HAP-1 (cell line): ENCODE results near the gene OBP2A.

ENCODE experiments used
- DNase-seq, 2 experiments: peaks; one replicate each; pipeline ENCODE4 v3.0.0-alpha.2; 2016 to 2020; ENCODE audit warnings: low spot score in 2 of 2
- H3K27me3 ChIP-seq: fragments of 250-450 bp; sonication (Bioruptor Pico); 2 replicates; pipeline ENCODE4 v1.5.1; 2020; ENCODE audit warnings: low read depth, mild to moderate bottlenecking, moderate library complexity
- H3K36me3 ChIP-seq: fragments of 250-450 bp; sonication (Bioruptor Pico); replicated peaks from 2 replicates; pipeline ENCODE4 v1.5.1; 2020; ENCODE audit warnings: mild to moderate bottlenecking
- H3K4me1 ChIP-seq: fragments of 250-450 bp; sonication (Bioruptor Pico); 2 replicates; pipeline ENCODE4 v1.5.1; 2020; ENCODE audit warnings: mild to moderate bottlenecking
- H3K4me3 ChIP-seq: fragments of 250-450 bp; sonication (Bioruptor Pico); 2 replicates; pipeline ENCODE4 v1.5.1; 2020; ENCODE audit warnings: mild to moderate bottlenecking, moderate library complexity
- H3K9me3 ChIP-seq: fragments of 250-450 bp; sonication (Bioruptor Pico); 2 replicates; pipeline ENCODE4 v1.5.1; 2020; ENCODE audit warnings: mild to moderate bottlenecking, moderate library complexity
- in situ Hi-C: fragments of 300-500 bp; cut with MboI; formaldehyde crosslinking; loops from 3 replicates; pipeline ENCODE4 v1.14.3; 2020; ENCODE audit warnings: low sequenced_read_pairs, inconsistent platforms, mixed read lengths

OBP2A gene

GRCh38 chr9:135588886-135589595 is 43.1 kb downstream of the OBP2A start:
- DNase-seq: no peak
- H3K4me1 ChIP-seq: no peaks in the 10 kb centered on the region
- in situ Hi-C loops: no loop called here
- H3K4me3 ChIP-seq: no peak overlapping the region
- H3K9me3 ChIP-seq: no peaks in the 10 kb centered on the region
- H3K36me3 ChIP-seq: no peaks in the 10 kb centered on the region
- H3K27me3 ChIP-seq: 0 out of 2 replicates have a peak, but pooled peaks cover 3% of the 10 kb centered on the region

- H3K4me1 ChIP-seq: no peaks in the 10 kb centered on the region
- no peaks in the 10 kb centered on the region for H3K36me3 ChIP-seq
- no peaks in the 10 kb centered on the region for H3K9me3 ChIP-seq
- 0 out of 2 replicates have a peak, but pooled peaks cover 3% of the 10 kb centered on the region for H3K27me3 ChIP-seq
- in situ Hi-C loops: no loop called here
- no peak overlapping the region for H3K4me3 ChIP-seq
- DNase-seq: no peak
These were observed 43.9 kb downstream of the OBP2A start for GRCh38 chr9:135589596-135590485.

GRCh38 chr9:135590486-135591079 is 44.7 kb downstream of the OBP2A start:
- no peak for DNase-seq
- in situ Hi-C loops: no loop called here
- Histone ChIP-seq H3K4me3 (no peak overlapping the region), H3K27me3 (0 out of 2 replicates have a peak, but pooled peaks cover 3% of the 10 kb centered on the region), H3K9me3 (no peaks in the 10 kb centered on the region), H3K36me3 (no peaks in the 10 kb centered on the region), H3K4me1 (no peaks in the 10 kb centered on the region)

DNA sequence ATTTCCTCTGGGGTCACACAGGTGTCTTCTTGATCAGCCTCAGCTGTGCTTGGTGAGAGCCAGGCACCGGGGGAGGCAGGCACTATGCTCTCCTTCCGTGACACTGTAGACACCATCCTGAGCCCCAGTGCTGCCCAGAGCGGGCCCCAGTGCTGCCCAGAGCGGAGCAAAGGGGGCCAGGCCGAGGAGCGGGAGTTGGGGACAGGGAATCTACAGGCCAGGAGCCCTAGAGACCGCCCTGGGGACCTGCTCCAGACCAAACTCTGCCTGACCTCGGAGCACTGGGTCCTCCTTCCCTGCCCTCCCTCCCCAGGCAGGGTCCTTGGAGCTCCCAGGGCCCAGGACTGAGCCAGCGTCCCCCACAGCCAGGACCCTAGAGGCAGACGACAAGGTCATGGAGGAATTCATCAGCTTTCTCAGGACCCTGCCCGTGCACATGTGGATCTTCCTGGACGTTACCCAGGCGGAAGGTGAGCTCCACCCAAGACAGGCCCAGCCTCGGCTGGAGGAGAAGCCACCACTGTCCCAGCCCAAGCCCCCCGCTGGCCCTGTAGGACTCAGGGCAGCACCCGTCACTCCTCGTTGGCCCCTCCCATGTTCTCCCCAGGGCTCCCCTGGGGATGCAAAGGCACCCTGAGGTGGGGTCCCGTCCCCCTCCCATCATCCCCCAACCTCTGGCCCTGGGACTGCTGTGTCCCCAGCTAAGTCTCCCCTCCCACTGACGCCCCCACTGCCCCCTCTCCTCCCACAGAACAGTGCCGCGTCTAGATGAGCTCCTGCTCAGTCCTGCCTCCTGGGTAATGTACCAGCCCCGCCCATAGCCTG is 45.8 kb downstream of the OBP2A start:
- no peaks in the 10 kb centered on the region for H3K36me3 ChIP-seq
- DNase-seq: no peak
- H3K4me3 ChIP-seq: no peak overlapping the region
- in situ Hi-C loops: no loop called here
- no peaks in the 10 kb centered on the region for H3K9me3 ChIP-seq
- no peaks in the 10 kb centered on the region for H3K4me1 ChIP-seq
- 0 out of 2 replicates have a peak, but pooled peaks cover 3% of the 10 kb centered on the region for H3K27me3 ChIP-seq

DNA sequence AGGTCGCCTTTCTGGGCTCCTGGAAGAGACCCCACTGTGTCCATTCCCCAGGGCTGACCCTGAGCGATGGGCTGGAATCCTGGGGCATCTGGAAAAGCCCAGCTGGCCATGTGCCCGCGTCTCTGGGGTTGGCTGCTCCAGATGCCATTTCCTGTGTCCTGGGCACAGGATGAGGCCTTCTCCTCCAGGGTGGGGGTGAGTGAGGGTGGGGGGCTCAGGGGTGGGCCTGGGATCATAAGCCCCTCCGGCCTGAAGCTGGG is 46.3 kb downstream of the OBP2A start:
- 0 out of 2 replicates have a peak, but pooled peaks cover 3% of the 10 kb centered on the region for H3K27me3 ChIP-seq
- no peak overlapping the region for H3K4me3 ChIP-seq
- H3K9me3 ChIP-seq: no peaks in the 10 kb centered on the region
- no peak for DNase-seq
- no peaks in the 10 kb centered on the region for H3K4me1 ChIP-seq
- no peaks in the 10 kb centered on the region for H3K36me3 ChIP-seq
- in situ Hi-C loops: no loop called here

DNA sequence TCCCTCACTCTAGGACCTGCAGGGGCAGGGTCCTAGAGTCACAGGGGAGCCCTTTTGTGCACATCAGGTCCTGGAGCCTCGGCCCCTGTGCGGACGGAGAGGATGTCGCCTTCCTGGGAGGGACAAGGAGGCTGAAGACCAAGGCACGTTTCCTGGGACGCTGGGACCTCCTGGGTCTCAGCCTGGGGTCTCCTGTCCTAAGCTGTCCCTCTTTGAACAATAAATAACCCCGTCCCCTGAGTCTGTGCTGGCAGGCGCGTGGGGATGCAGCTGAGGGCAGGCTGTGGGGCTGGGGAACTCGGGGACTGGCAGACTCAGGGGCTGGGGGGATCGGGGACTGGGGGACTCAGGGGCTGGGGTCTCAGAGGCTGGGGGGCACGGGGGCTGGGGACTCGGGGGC is 46.7 kb downstream of the OBP2A start:
- Histone ChIP-seq H3K36me3 (no peaks in the 10 kb centered on the region), H3K27me3 (0 out of 2 replicates have a peak, but pooled peaks cover 3% of the 10 kb centered on the region), H3K9me3 (no peaks in the 10 kb centered on the region), H3K4me1 (no peaks in the 10 kb centered on the region), H3K4me3 (no peak overlapping the region)
- in situ Hi-C loops: no loop called here
- DNase-seq: no peak

DNA sequence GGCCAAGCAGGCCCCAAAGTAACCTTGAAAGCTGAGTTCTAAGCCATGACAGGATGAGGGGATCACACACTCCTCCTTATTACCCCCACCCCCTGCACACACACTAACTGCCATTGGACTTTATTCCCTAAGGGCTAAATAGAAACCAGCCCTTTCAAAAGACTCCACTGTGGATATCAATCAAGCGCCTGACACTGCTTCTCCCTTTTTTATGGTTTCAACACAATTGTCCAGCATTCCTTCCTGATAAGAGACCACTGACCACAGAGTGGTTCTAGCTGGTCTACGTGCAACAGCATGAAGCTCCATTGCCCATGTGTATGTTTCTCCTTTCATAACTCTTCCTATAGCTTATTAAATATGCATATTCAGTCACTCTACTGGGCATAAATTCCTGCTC is 50.3 kb downstream of the OBP2A start:
- no peaks in the 10 kb centered on the region for H3K36me3 ChIP-seq
- H3K4me3 ChIP-seq: no peak overlapping the region
- no peaks in the 10 kb centered on the region for H3K4me1 ChIP-seq
- DNase-seq: no peak
- in situ Hi-C loops: no loop called here
- 0 out of 2 replicates have a peak, but pooled peaks cover 3% of the 10 kb centered on the region for H3K27me3 ChIP-seq
- no peaks in the 10 kb centered on the region for H3K9me3 ChIP-seq
